Panc1 (cell line): Measurements from ENCODE around the gene MCF2L2. TPM values are rescaled to one million over a fixed set of nuclear protein-coding genes. Genes with fewer than 3 reads are reported as not detected.

Source experiments
- ATAC-seq: fragments of 200-7000 bp; cut with Tn5 transposase; 2 replicates; pipeline ENCODE4 v1.9.1; 2020; ENCODE audit warnings: mild to moderate bottlenecking, moderate library complexity
- BruUV-seq: library from RNA; stranded (reverse); fragments of 400-500 nt; replicated peaks from 2 replicates; lab custom pipeline; 2021; lab: Mats Ljungman, UMichigan
- CTCF ChIA-PET: fragments of 300-600 bp; sonication (Branson Sonifier 250); formaldehyde crosslinking; loops from one replicate; lab custom pipeline; 2022; ENCODE audit warnings: antibody characterized with exemption; lab: Charles Lee
- POLR2A ChIA-PET: fragments of 300-600 bp; sonication (Branson Sonifier 250); formaldehyde crosslinking; loops from one replicate; lab custom pipeline; 2022; ENCODE audit warnings: antibody characterized with exemption; lab: Charles Lee
- DNase-seq: peaks from one replicate; pipeline ENCODE4 v3.0.0-alpha.2; 2010; ENCODE audit warnings: low read depth, low spot score
- H3K27ac ChIP-seq: 2 replicates; pipeline ENCODE4 v1.5.1; 2011; ENCODE audit warnings: mild to moderate bottlenecking, low read length, inconsistent platforms
- H3K27me3 ChIP-seq: fragments of 200-500 bp; sonication (Bioruptor generic); 2 replicates; pipeline ENCODE4 v1.6.0; 2014; ENCODE audit warnings: low read length, inconsistent platforms; ENCODE audit not compliant: control insufficient read depth, insufficient read depth
- H3K36me3 ChIP-seq: fragments of 200-500 bp; sonication (Bioruptor generic); 2 replicates; pipeline ENCODE4 v1.5.1; 2014; ENCODE audit warnings: inconsistent platforms, mild to moderate bottlenecking, low read length, moderate library complexity; ENCODE audit not compliant: control insufficient read depth, insufficient read depth
- H3K4me1 ChIP-seq: 2 replicates; pipeline ENCODE4 v1.5.1; 2011; ENCODE audit warnings: inconsistent platforms, mild to moderate bottlenecking, low read length, moderate library complexity; ENCODE audit not compliant: control insufficient read depth, insufficient read depth
- H3K4me3 ChIP-seq, 2 experiments: 2 replicates each; pipeline ENCODE4 v1.5.1; 2011 to 2012; ENCODE audit warnings: low read depth in 2 of 2, low read length in 2 of 2, mild to moderate bottlenecking in 2 of 2, inconsistent platforms in 1 of 2, moderate library complexity in 1 of 2
- H3K9me3 ChIP-seq: fragments of 200-500 bp; sonication (Bioruptor generic); 2 replicates; pipeline ENCODE4 v1.5.1; 2014; ENCODE audit warnings: low read depth, mild to moderate bottlenecking, inconsistent platforms, low read length, moderate library complexity; ENCODE audit not compliant: control insufficient read depth, insufficient read depth
- POLR2AphosphoS5 ChIP-seq: IDR thresholded peaks from 2 replicates; pipeline ENCODE4 v1.6.1; 2012; ENCODE audit warnings: mild to moderate bottlenecking, low read depth, low read length, moderate library complexity
- SIN3A ChIP-seq: IDR thresholded peaks from 2 replicates; pipeline ENCODE4 v1.6.1; 2012; ENCODE audit warnings: low read depth, mild to moderate bottlenecking, low read length, moderate library complexity, borderline replicate concordance; ENCODE audit not compliant: insufficient read depth
- TCF7L2 ChIP-seq: IDR thresholded peaks from 2 replicates; pipeline ENCODE4 v1.6.1; 2011; ENCODE audit warnings: mild to moderate bottlenecking, low read depth, low read length, inconsistent platforms
- in situ Hi-C: cut with HindIII; loops from 2 replicates; pipeline ENCODE4 v1.10.0; 2016; ENCODE audit warnings: low sequenced_read_pairs, low pct_unique_long_range_greater_than_20kb
- intact Hi-C: fragments of 100-400 bp; cut with micrococcal nuclease; formaldehyde crosslinking; loops from one replicate; pipeline ENCODE4 v1.10.0; 2022; ENCODE audit not compliant: unreplicated experiment
- total RNA-seq: library from RNA; stranded (reverse); gene quantifications from one replicate; pipeline ENCODE4 v1.2.1, GENCODE V29; 2021; ENCODE audit not compliant: unreplicated experiment
- TF ChIP-seq, protein P1 (sequence below): fragments of 450-650 bp; IDR thresholded peaks from 2 replicates; pipeline ENCODE4 v1.5.1; 2017; ENCODE audit warnings: mild to moderate bottlenecking
- TF ChIP-seq, protein P2 (sequence below), 2 experiments: IDR thresholded peaks; 2 replicates each; pipeline ENCODE4 v1.6.1; 2011 to 2012; ENCODE audit warnings: low read depth in 2 of 2, control low read depth in 1 of 2, low read length in 1 of 2, mild to moderate bottlenecking in 1 of 2, moderate library complexity in 1 of 2; ENCODE audit not compliant: insufficient read depth in 1 of 2

MCF2L2 gene
- total RNA-seq, 1 experiment from 2014 or later = 1.0 TPM

DNA sequence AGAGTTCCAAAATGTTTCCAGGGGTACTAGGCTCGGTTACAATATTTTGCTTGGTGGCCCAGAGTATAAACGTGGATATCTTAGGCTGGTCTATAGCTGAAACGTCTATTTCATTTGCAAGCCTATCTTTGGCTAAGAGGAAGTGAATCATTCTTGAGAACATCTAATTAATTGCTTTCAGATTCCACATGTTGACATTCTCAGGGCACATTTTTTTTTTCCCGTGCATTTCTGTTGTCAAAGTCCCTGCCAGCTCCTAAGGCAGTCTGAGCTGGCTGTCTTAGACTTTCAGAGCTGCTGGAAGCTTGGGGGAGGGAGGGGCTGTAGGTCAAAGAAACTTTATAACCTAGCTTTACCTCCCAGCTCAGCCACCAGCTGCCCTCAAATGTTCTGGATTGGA lies 242.7 kb downstream of the MCF2L2 start:
- DNase-seq (no peak), ATAC-seq (peak; percentile 60)
- ChIA-PET CTCF (interaction anchor here (1.7 to 5.9 kb wide), 2 partner anchors 189 to 196 kb away, joined by 4 to 124 read pairs; no protein-coding TSS in a partner anchor), POLR2A (interaction anchor here (0.6 kb wide), 1 partner anchor 512 kb away, joined by 6 read pairs; the partner anchor contains the start of gene YEATS2)
- BruUV-seq = no TSS peak
- Histone ChIP-seq H3K36me3 (no peaks in the 10 kb centered on the region), H3K27me3 (no peaks in the 10 kb centered on the region), H3K27ac (no peak overlapping the region), H3K9me3 (no peaks in the 10 kb centered on the region), H3K4me1 (no peaks in the 10 kb centered on the region), H3K4me3 (no peak overlapping the region)
- intact Hi-C loops = loop anchor here (2.0 kb wide), 1 partner anchor 63 kb away; no protein-coding TSS in a partner anchor
- TF ChIP-seq, protein P1, sequence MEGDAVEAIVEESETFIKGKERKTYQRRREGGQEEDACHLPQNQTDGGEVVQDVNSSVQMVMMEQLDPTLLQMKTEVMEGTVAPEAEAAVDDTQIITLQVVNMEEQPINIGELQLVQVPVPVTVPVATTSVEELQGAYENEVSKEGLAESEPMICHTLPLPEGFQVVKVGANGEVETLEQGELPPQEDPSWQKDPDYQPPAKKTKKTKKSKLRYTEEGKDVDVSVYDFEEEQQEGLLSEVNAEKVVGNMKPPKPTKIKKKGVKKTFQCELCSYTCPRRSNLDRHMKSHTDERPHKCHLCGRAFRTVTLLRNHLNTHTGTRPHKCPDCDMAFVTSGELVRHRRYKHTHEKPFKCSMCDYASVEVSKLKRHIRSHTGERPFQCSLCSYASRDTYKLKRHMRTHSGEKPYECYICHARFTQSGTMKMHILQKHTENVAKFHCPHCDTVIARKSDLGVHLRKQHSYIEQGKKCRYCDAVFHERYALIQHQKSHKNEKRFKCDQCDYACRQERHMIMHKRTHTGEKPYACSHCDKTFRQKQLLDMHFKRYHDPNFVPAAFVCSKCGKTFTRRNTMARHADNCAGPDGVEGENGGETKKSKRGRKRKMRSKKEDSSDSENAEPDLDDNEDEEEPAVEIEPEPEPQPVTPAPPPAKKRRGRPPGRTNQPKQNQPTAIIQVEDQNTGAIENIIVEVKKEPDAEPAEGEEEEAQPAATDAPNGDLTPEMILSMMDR = no peak
- TF ChIP-seq TCF7L2 (no peak), POLR2AphosphoS5 (no peak), SIN3A (no peak)
- TF ChIP-seq, protein P2, sequence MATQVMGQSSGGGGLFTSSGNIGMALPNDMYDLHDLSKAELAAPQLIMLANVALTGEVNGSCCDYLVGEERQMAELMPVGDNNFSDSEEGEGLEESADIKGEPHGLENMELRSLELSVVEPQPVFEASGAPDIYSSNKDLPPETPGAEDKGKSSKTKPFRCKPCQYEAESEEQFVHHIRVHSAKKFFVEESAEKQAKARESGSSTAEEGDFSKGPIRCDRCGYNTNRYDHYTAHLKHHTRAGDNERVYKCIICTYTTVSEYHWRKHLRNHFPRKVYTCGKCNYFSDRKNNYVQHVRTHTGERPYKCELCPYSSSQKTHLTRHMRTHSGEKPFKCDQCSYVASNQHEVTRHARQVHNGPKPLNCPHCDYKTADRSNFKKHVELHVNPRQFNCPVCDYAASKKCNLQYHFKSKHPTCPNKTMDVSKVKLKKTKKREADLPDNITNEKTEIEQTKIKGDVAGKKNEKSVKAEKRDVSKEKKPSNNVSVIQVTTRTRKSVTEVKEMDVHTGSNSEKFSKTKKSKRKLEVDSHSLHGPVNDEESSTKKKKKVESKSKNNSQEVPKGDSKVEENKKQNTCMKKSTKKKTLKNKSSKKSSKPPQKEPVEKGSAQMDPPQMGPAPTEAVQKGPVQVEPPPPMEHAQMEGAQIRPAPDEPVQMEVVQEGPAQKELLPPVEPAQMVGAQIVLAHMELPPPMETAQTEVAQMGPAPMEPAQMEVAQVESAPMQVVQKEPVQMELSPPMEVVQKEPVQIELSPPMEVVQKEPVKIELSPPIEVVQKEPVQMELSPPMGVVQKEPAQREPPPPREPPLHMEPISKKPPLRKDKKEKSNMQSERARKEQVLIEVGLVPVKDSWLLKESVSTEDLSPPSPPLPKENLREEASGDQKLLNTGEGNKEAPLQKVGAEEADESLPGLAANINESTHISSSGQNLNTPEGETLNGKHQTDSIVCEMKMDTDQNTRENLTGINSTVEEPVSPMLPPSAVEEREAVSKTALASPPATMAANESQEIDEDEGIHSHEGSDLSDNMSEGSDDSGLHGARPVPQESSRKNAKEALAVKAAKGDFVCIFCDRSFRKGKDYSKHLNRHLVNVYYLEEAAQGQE (IDR thresholded peaks at IDR 0.05; ENCODE audit: insufficient read depth in 1 of 2, low read depth in 2 of 2, low read length in 1 of 2) = no peak
- in situ Hi-C loops = no loop called here

DNA sequence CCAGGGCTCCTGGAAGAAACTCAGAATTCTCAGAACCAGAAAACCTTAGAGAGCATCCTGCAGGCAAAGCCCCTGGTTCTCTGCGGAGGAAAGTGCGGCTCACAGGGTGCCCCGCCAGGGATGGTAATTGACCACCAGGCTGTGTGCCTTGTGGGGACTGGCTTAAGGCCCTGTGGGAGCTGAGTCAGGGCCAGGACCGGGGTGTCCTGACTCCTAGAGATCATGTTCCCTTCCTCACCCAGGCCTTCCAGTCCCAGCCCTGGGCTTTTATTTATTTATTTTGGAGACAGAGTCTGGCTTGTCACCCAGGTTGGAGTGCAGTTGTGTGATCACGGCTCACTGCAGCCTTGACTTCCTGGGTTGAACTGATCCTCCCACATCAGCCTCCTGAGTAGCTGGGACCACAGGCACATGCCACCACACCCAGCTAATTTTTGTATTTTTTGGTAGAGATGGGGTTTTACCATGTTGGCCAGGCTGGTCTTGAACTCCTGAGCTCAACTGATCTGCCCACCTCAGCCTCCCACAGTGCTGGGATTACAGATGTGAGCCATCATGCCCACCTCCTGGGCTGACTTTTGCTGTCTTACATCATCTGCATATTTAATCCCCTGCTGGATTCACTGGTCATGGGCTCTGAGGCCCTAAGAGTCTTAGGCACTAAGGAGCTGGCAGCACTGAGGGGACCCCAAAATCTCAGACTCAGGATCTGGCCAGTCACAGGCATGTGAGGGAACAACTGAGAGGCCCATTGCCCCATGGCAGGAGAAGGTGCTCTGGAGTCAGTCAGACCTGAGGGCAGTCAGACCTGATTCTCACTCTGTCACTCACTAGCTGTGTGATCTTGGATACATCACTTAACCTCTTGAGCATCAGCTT lies 245.4 kb downstream of the MCF2L2 start:
- Histone ChIP-seq H3K36me3 (no peaks in the 10 kb centered on the region), H3K27ac (no peak overlapping the region), H3K4me3 (no peak overlapping the region), H3K9me3 (no peaks in the 10 kb centered on the region), H3K4me1 (no peaks in the 10 kb centered on the region), H3K27me3 (peaks cover under 1% of the 10 kb centered on the region; the same call in 1 of the 2 replicates)
- BruUV-seq = no TSS peak
- intact Hi-C loops = no loop called here
- ChIA-PET POLR2A (no interaction called here), CTCF (interaction anchor here (5.9 kb wide), 1 partner anchor 199 kb away, joined by 124 read pairs; no protein-coding TSS in a partner anchor)
- TF ChIP-seq POLR2AphosphoS5 = no peak
- TF ChIP-seq TCF7L2 = no peak
- TF ChIP-seq, protein P1 = no peak
- no peak for TF ChIP-seq SIN3A
- TF ChIP-seq, protein P2 (IDR thresholded peaks at IDR 0.05; ENCODE audit: insufficient read depth in 1 of 2, low read depth in 2 of 2, low read length in 1 of 2) = no peak
- DNase-seq = no peak
- in situ Hi-C loops = no loop called here
- ATAC-seq = no peak
